H1 (cell line): Measurements from ENCODE around the gene MSL1. TPM values are rescaled to one million over a fixed set of nuclear protein-coding genes. Genes with fewer than 3 reads are reported as not detected.

ENCODE experiments used
- CTCF ChIA-PET: fragments of 300-600 bp; sonication (Branson Sonifier 250); formaldehyde crosslinking; loops from one replicate; lab custom pipeline; 2021; ENCODE audit not compliant: partially characterized antibody; lab: Charles Lee
- POLR2A ChIA-PET: fragments of 300-600 bp; sonication (Branson Sonifier 250); formaldehyde crosslinking; loops from one replicate; lab custom pipeline; 2021; ENCODE audit warnings: inconsistent platforms; ENCODE audit not compliant: partially characterized antibody; lab: Charles Lee
- DNase-seq, 2 experiments: peaks; one replicate each; pipeline versions ENCODE4 v3.0.0 to v3.0.0-alpha.2; 2010 to 2022; ENCODE audit warnings: low spot score in 2 of 2, low read depth in 1 of 2, mixed read lengths in 1 of 2
- FAIRE-seq: peaks from 2 replicates; lab custom pipeline; 2011; peaks lifted over from hg19 to GRCh38; lab: Jason Lieb, UNC
- H2AFZ ChIP-seq: 2 replicates; pipeline ENCODE4 v1.8.1; 2012; ENCODE audit warnings: low read length, inconsistent platforms
- H2AK5ac ChIP-seq: 2 replicates; pipeline ENCODE4 v1.6.1; 2013; ENCODE audit warnings: low read depth, low read length
- H2BK120ac ChIP-seq: replicated peaks from 2 replicates; pipeline ENCODE3; 2013; ENCODE audit warnings: low read depth, low read length, inconsistent platforms
- H2BK12ac ChIP-seq: 2 replicates; pipeline ENCODE4 v1.6.1; 2013; ENCODE audit warnings: low read depth, low read length
- H2BK15ac ChIP-seq: 2 replicates; pipeline ENCODE4 v1.6.1; 2013; ENCODE audit warnings: low read length
- H2BK20ac ChIP-seq: 2 replicates; pipeline ENCODE4 v1.6.1; 2013; ENCODE audit warnings: low read length
- H2BK5ac ChIP-seq: 2 replicates; pipeline ENCODE4 v1.6.1; 2013; ENCODE audit warnings: low read depth, low read length
- H3K14ac ChIP-seq: 2 replicates; pipeline ENCODE4 v1.6.1; 2013; ENCODE audit warnings: inconsistent platforms; ENCODE audit not compliant: insufficient read length
- H3K18ac ChIP-seq: 2 replicates; pipeline ENCODE4 v1.6.1; 2013; ENCODE audit warnings: low read length; ENCODE audit errors: extremely low read depth
- H3K23ac ChIP-seq: 2 replicates; pipeline ENCODE4 v1.6.1; 2013; ENCODE audit warnings: inconsistent platforms; ENCODE audit not compliant: insufficient read length
- H3K23me2 ChIP-seq: 2 replicates; pipeline ENCODE4 v1.6.1; 2013; ENCODE audit warnings: low read depth, low read length
- H3K27ac ChIP-seq: 2 replicates; pipeline ENCODE4 v1.6.1; 2011; ENCODE audit warnings: low read depth, low read length, inconsistent platforms
- H3K27me3 ChIP-seq, 4 experiments: replicated peaks in 1 of 4; 1 replicate in 1 of 4; 2 replicates in 3 of 4; pipeline versions ENCODE4 v1.6.1 to v1.8.1; 2011 to 2013; ENCODE audit warnings: low read length in 3 of 4, mild to moderate bottlenecking in 3 of 4, inconsistent platforms in 2 of 4, mixed read lengths in 2 of 4, moderate library complexity in 1 of 4; ENCODE audit not compliant: control insufficient read depth in 3 of 4, insufficient read depth in 3 of 4; ENCODE audit errors: extremely low read depth in 1 of 4
- H3K36me3 ChIP-seq, 4 experiments: 2 replicates each; pipeline versions ENCODE4 v1.6.1 to v1.8.1; 2011 to 2013; ENCODE audit warnings: mild to moderate bottlenecking in 4 of 4, low read length in 3 of 4, moderate library complexity in 2 of 4, control low read depth in 1 of 4, inconsistent platforms in 1 of 4; ENCODE audit not compliant: insufficient read depth in 4 of 4, control insufficient read depth in 2 of 4
- H3K4ac ChIP-seq: replicated peaks from 2 replicates; pipeline ENCODE3; 2013; ENCODE audit warnings: low read length, low read depth, mixed read lengths, inconsistent platforms; ENCODE audit not compliant: insufficient read length
- H3K4me1 ChIP-seq, 4 experiments: replicated peaks in 1 of 4; 1 replicate in 1 of 4; 2 replicates in 3 of 4; pipeline versions ENCODE4 v1.6.1 to v1.8.1; 2011 to 2013; ENCODE audit warnings: low read length in 3 of 4, inconsistent platforms in 2 of 4, mixed read lengths in 1 of 4; ENCODE audit not compliant: insufficient read depth in 4 of 4, control insufficient read depth in 3 of 4
- H3K4me2 ChIP-seq, 2 experiments: 2 replicates each; pipeline versions ENCODE4 v1.6.1 to v1.8.1; 2011 to 2013; ENCODE audit warnings: low read depth in 2 of 2, low read length in 2 of 2, control low read depth in 1 of 2, inconsistent platforms in 1 of 2, mild to moderate bottlenecking in 1 of 2; ENCODE audit not compliant: insufficient read depth in 1 of 2
- H3K4me3 ChIP-seq, 4 experiments: fragments of 200-600, 300-600 bp in 1 of 4; sonication (generic), shearing (Covaris generic), sonication (Bioruptor Twin) in 1 of 4; 2 replicates each; pipeline versions ENCODE4 v1.5.1 to v1.8.1; 2011 to 2016; ENCODE audit warnings: low read length in 4 of 4, low read depth in 3 of 4, control low read depth in 2 of 4, inconsistent platforms in 2 of 4, mild to moderate bottlenecking in 2 of 4, mixed read lengths in 1 of 4, moderate library complexity in 1 of 4; ENCODE audit not compliant: insufficient read depth in 2 of 4; ENCODE audit errors: extremely low read depth in 1 of 4
- H3K56ac ChIP-seq: replicated peaks from 2 replicates; pipeline ENCODE3; 2013; ENCODE audit warnings: low read depth, mild to moderate bottlenecking, mixed read lengths, low read length, inconsistent platforms; ENCODE audit not compliant: insufficient read length
- H3K79me1 ChIP-seq: 2 replicates; pipeline ENCODE4 v1.6.1; 2013; ENCODE audit warnings: low read depth, low read length, control low read depth
- H3K79me2 ChIP-seq, 2 experiments: 2 replicates each; pipeline versions ENCODE4 v1.6.1 to v1.8.1; 2012 to 2013; ENCODE audit warnings: low read length in 2 of 2, mild to moderate bottlenecking in 2 of 2, inconsistent platforms in 1 of 2; ENCODE audit not compliant: insufficient read depth in 2 of 2, control insufficient read depth in 1 of 2
- H3K9ac ChIP-seq, 4 experiments: replicated peaks in 1 of 4; 1 replicate in 1 of 4; 2 replicates in 3 of 4; pipeline versions ENCODE4 v1.6.1 to v1.8.1; 2011 to 2013; ENCODE audit warnings: low read depth in 3 of 4, low read length in 3 of 4, control low read depth in 2 of 4, mild to moderate bottlenecking in 2 of 4, moderate library complexity in 2 of 4, inconsistent platforms in 1 of 4; ENCODE audit errors: extremely low read depth in 1 of 4
- H3K9me3 ChIP-seq, 2 experiments: 2 replicates each; pipeline versions ENCODE4 v1.6.1 to v1.8.1; 2012 to 2013; ENCODE audit warnings: mild to moderate bottlenecking in 2 of 2, moderate library complexity in 2 of 2, control low read depth in 1 of 2, inconsistent platforms in 1 of 2, low read depth in 1 of 2, low read length in 1 of 2, mixed read lengths in 1 of 2; ENCODE audit not compliant: insufficient read depth in 2 of 2
- H4K20me1 ChIP-seq, 2 experiments: replicated peaks in 1 of 2; 2 replicates each; pipeline versions ENCODE3 to v1.8.1; 2011 to 2013; ENCODE audit warnings: inconsistent platforms in 2 of 2, low read length in 2 of 2, mild to moderate bottlenecking in 1 of 2; ENCODE audit not compliant: insufficient read depth in 2 of 2, control insufficient read depth in 1 of 2
- H4K5ac ChIP-seq: 2 replicates; pipeline ENCODE4 v1.6.1; 2013; ENCODE audit warnings: low read length, low read depth, mixed read lengths, inconsistent platforms; ENCODE audit not compliant: insufficient read length
- H4K8ac ChIP-seq: 2 replicates; pipeline ENCODE4 v1.8.0; 2013; ENCODE audit warnings: mild to moderate bottlenecking, moderate library complexity, low read length, inconsistent platforms; ENCODE audit not compliant: insufficient read depth; ENCODE audit errors: extremely low read depth
- H4K91ac ChIP-seq: replicated peaks from 2 replicates; pipeline ENCODE3; 2013; ENCODE audit warnings: low read length, mixed read lengths, inconsistent platforms; ENCODE audit not compliant: insufficient read length
- USF2 ChIP-seq: IDR thresholded peaks from 2 replicates; pipeline ENCODE4 v1.6.1; 2011; ENCODE audit warnings: low read length, improper control_type of control experiment
- WGBS, 2 experiments: shearing (Covaris generic) in 1 of 2; methylation state at CpG; one replicate each; pipeline versions ENCODE4 v1.1.6 to v1.1.7; 2013 to 2015; ENCODE audit warnings: low lambda C conversion rate in 2 of 2, mixed read lengths in 2 of 2, inconsistent platforms in 1 of 2, low coverage in 1 of 2, missing lambda C conversion rate in 1 of 2; ENCODE audit not compliant: insufficient replicate concordance in 2 of 2, insufficient coverage in 1 of 2, insufficient read length in 1 of 2; ENCODE audit errors: extremely low coverage in 1 of 2, missing lambda C conversion rate in 1 of 2; 5-methylcytosine and 5-hydroxymethylcytosine counted together
- polyA plus RNA-seq, 7 experiments: library from polyadenylated mRNA; depleted of rRNA in 3 of 7; stranded (reverse) in 5 of 7; unstranded in 2 of 7; fragments of >200 nt in 5 of 7; fragments of 200-250 nt in 2 of 7; gene quantifications; 1 replicate in 5 of 7; 2 replicates in 1 of 7; 4 replicates in 1 of 7; pipeline versions ENCODE4 v1.2.1 to v1.2.3, GENCODE V29; 2011 to 2013; ENCODE audit warnings: missing spikeins in 2 of 7, mixed read lengths in 2 of 7
- total RNA-seq: library from RNA; stranded (reverse); fragmentation: NEBNext Ultra II Directional; extraction: Animal tissue kit (Norgen Biotek cat#: 25700); gene quantifications from 2 replicates; pipeline ENCODE4 v1.2.1, GENCODE V29; 2021

The MSL1 gene
- total and polyA plus RNA-seq, 2 of the 8 experiments (the other 6 are each of a cell fraction or from before 2014, with no cell fraction given), result 24.1 to 66.5 TPM

- H3K14ac ChIP-seq, result no peak overlapping the region
- H3K18ac ChIP-seq, result no peak overlapping the region; the same call in 1 of the 2 replicates
- no peak overlapping the region for H2BK120ac ChIP-seq
- H3K56ac ChIP-seq, result no peak overlapping the region
- H2AK5ac ChIP-seq, result peak overlapping the region; percentile 93; the same call in 1 of the 2 replicates
- H3K36me3 ChIP-seq, result peaks cover under 1 to 34% (median 19%) of the 10 kb centered on the region in 4 experiments; a peak in 5 of 8 replicates
- H2BK15ac ChIP-seq, result no peak overlapping the region
- CTCF ChIA-PET, result interaction anchor here (1.5 to 8.5 kb wide), 6 partner anchors 11 to 78 kb away, joined by 4 to 85 read pairs (median 26); no protein-coding TSS in a partner anchor
- no peak overlapping the region for H2AFZ ChIP-seq
- H2BK12ac ChIP-seq, result peak overlapping the region; percentile 68; the same call in 1 of the 2 replicates
- H3K4me1 ChIP-seq, result peaks cover 0 to 27% (median 4%) of the 10 kb centered on the region in 4 experiments; a peak in 6 of 7 replicates
- no peak overlapping the region for H3K4ac ChIP-seq
- no peaks in the 10 kb centered on the region for H3K9me3 ChIP-seq
- 0 out of 4 replicates have a peak overlapping the region, but pooled peaks of 1 of the 2 experiments have one; percentile 11 for H3K4me2 ChIP-seq
- H4K8ac ChIP-seq, result 0 out of 2 replicates have a peak overlapping the region, but pooled peaks have one; percentile 18
- no peak overlapping the region for H3K23ac ChIP-seq
- no peaks in the 10 kb centered on the region for H3K79me2 ChIP-seq
- TF ChIP-seq USF2, result no peak
- DNase-seq (no peak), FAIRE-seq (no peak)
- H4K91ac ChIP-seq, result no peak overlapping the region
- POLR2A ChIA-PET, result interaction anchor here (0.6 to 20.8 kb wide), 4 partner anchors 10 to 45 kb away, joined by 3 to 399 read pairs (median 4); partner anchors contain the start of gene MSL1
- no peak overlapping the region for H3K27ac ChIP-seq
- no peak overlapping the region for H4K5ac ChIP-seq
- no peaks in the 10 kb centered on the region for H3K27me3 ChIP-seq
- H3K9ac ChIP-seq, result no peak overlapping the region
- H2BK5ac ChIP-seq, result no peak overlapping the region
- 73% methylated on average over 14 of the region's 18 CpGs; no CpG with 5 or more reads in 1 of the 2 experiments for WGBS, 2 experiments
- H4K20me1 ChIP-seq, result peaks cover 0 to 6% of the 10 kb centered on the region in 2 experiments
- no peak overlapping the region for H2BK20ac ChIP-seq
- H3K4me3 ChIP-seq, result no peak overlapping the region
- H3K79me1 ChIP-seq, result no peaks in the 10 kb centered on the region
- peaks cover 4% of the 10 kb centered on the region; the same call in 1 of the 2 replicates for H3K23me2 ChIP-seq
Observed at GRCh38 chr17:40091691-40092397, 29.9 kb upstream of the MSL1 start.
